HL-60 (cell line): ENCODE measurements around the gene HSPD1.

Source experiments
- DNase-seq, 2 experiments: peaks; one replicate each; pipeline ENCODE4 v3.0.0-alpha.2; 2010 to 2020; ENCODE audit warnings: low read depth in 1 of 2, low spot score in 1 of 2
- H3K27ac ChIP-seq: fragments of 250-450 bp; sonication (Bioruptor Pico); replicated peaks from 2 replicates; pipeline ENCODE4 v1.5.1; 2020; ENCODE audit warnings: mild to moderate bottlenecking, moderate library complexity
- H3K27me3 ChIP-seq: fragments of 250-450 bp; sonication (Bioruptor Pico); 2 replicates; pipeline ENCODE4 v1.5.1; 2021; ENCODE audit warnings: mild to moderate bottlenecking, moderate library complexity; ENCODE audit not compliant: insufficient read depth, poor library complexity, severe bottlenecking
- H3K4me3 ChIP-seq: replicated peaks from 2 replicates; pipeline ENCODE4 v1.5.1; 2011; ENCODE audit warnings: mild to moderate bottlenecking, control low read depth, low read length; ENCODE audit not compliant: insufficient read depth
- CTCF ChIP-seq: IDR thresholded peaks from one replicate; pipeline ENCODE4 v1.5.1; 2011; ENCODE audit warnings: low read length, control low read depth, inconsistent platforms; ENCODE audit not compliant: insufficient read depth
- GABPA ChIP-seq: IDR thresholded peaks from 2 replicates; pipeline ENCODE4 v1.6.1; 2012; ENCODE audit warnings: low read depth
- POLR2AphosphoS5 ChIP-seq: IDR thresholded peaks from 2 replicates; pipeline ENCODE4 v1.6.1; 2012; ENCODE audit warnings: low read depth
- REST ChIP-seq: IDR thresholded peaks from 2 replicates; pipeline ENCODE4 v1.6.1; 2012; ENCODE audit warnings: low read depth; ENCODE audit not compliant: insufficient replicate concordance
- SPI1 ChIP-seq: IDR thresholded peaks from 2 replicates; pipeline ENCODE4 v1.6.1; 2012; ENCODE audit warnings: low read depth, mild to moderate bottlenecking, borderline replicate concordance

HSPD1 gene

GRCh38 chr2:197437380-197437779 is 62.3 kb downstream of the HSPD1 start:
- no peak overlapping the region for H3K27ac ChIP-seq
- H3K27me3 ChIP-seq: no peaks in the 10 kb centered on the region
- H3K4me3 ChIP-seq: no peak overlapping the region
- TF ChIP-seq REST (no peak), SPI1 (no peak), CTCF (no peak), POLR2AphosphoS5 (no peak), GABPA (no peak)
- no peak for DNase-seq
